ENCODE measurements around the gene DIDO1.

The DIDO1 gene

DNA sequence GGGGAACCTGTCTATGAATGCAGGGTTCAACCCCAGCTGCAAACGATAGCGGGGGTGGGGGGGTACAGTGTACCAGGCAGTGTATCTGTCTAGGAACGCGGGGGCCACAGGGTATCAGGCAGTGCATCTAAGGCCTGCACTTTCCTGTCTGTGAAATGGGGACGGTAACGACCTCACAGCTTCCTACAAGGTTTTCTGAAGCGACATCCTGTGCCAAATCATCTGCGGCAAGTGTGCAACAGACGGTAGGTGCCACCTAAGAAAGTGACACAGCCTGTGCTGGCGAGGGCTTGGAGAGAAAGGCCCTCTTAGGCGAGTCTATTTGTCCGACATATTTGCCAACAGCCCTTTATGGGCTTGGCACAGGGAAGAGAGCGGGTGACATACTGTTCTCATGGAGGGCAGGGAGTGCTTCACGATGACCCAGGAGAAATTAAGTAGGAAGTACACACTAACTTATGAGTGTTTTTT is 3.8 kb downstream of the DIDO1 start:
- Histone ChIP-seq H3K4me1 (ENCODE audit: insufficient read depth, low read length) (peaks cover 76% of the 10 kb centered on the region), H3K36me3 (ENCODE audit: insufficient read depth, low read length) (no peaks in the 10 kb centered on the region), H3K27ac (ENCODE audit: low read depth, low read length) (no peak overlapping the region), H3K9ac (ENCODE audit: low read length) (no peak overlapping the region), H3K27me3 (ENCODE audit: control insufficient read depth in 1 of 2, insufficient read depth in 2 of 2, low read length in 2 of 2) (no peaks in the 10 kb centered on the region), H3K4me3 (ENCODE audit: low read depth in 1 of 2, low read length in 2 of 2) (peak overlapping the region in 1 of 2 donors; percentile 2), H3K9me3 (ENCODE audit: low read length) (no peaks in the 10 kb centered on the region)

DNA sequence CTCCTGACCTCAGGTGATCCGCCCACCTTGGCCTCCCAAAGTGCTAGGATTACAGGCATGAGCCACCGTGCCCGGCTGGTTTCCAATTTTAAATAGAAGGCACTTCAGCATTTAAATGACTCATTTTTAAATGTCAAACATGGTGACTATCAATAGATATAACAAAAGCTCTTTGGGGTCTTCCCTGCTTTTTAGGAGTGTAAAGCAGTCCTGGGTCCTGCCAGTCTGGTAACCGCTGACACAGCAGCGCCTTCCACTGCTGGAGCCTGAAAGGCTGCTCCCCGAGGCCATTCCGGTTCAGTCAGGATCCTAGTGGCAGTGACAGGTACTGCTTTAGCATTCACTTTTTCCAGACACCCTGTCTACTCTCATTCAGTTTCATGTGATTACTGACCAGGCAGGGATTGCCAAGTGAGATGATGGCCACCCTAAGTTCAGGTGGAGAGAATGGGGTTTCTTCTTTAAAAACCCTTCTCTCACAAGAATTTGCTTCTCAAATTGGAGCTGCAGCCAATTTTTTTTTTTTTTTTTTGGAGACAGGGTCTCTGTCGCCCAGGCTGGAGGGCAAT is 5.1 kb downstream of the DIDO1 start:
- Histone ChIP-seq H3K4me1 (ENCODE audit: insufficient read depth, low read length) (peaks cover 78% of the 10 kb centered on the region), H3K4me3 (ENCODE audit: low read depth in 1 of 2, low read length in 2 of 2) (peak overlapping the region in 1 of 2 donors; percentile 5), H3K27me3 (ENCODE audit: control insufficient read depth in 1 of 2, insufficient read depth in 2 of 2, low read length in 2 of 2) (no peaks in the 10 kb centered on the region), H3K9me3 (ENCODE audit: low read length) (no peaks in the 10 kb centered on the region), H3K9ac (ENCODE audit: low read length) (no peak overlapping the region), H3K36me3 (ENCODE audit: insufficient read depth, low read length) (no peaks in the 10 kb centered on the region), H3K27ac (ENCODE audit: low read depth, low read length) (no peak overlapping the region)

DNA sequence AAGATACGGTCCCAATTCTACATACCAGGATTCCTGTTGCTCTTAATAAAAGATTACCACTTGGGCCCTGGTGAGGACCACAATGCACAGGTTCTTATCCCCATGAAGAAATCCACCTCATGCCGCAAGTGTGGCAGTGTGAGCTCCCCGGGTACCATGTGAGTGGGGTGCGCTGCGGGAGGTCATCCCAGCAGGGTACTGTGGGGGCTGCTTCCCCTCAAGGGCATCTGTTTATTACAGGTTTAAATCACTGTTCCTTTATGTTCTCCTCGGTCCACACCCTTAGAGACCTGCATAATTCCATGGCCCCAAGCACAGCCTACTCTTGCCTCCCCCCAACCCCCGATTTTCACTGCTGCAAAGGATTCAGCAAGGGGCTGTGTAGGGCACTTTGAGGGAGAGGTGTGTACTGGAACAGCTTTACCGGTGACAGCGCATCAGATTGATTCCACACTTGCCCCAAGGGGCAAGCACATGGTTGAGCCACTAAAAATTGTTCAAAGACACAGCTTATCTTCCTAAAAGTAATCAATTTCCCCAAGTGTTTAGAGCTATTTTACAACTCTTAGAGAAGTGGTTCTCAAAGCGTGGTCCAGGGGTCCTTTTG is 6.2 kb downstream of the DIDO1 start:
- Histone ChIP-seq H3K4me3 (ENCODE audit: low read depth in 1 of 2, low read length in 2 of 2) (peak overlapping the region in 1 of 2 donors; percentile 5), H3K9me3 (ENCODE audit: low read length) (no peaks in the 10 kb centered on the region), H3K36me3 (ENCODE audit: insufficient read depth, low read length) (no peaks in the 10 kb centered on the region), H3K4me1 (ENCODE audit: insufficient read depth, low read length) (peaks cover 87% of the 10 kb centered on the region), H3K27me3 (ENCODE audit: control insufficient read depth in 1 of 2, insufficient read depth in 2 of 2, low read length in 2 of 2) (no peaks in the 10 kb centered on the region), H3K9ac (ENCODE audit: low read length) (no peak overlapping the region), H3K27ac (ENCODE audit: low read depth, low read length) (no peak overlapping the region)

DNA sequence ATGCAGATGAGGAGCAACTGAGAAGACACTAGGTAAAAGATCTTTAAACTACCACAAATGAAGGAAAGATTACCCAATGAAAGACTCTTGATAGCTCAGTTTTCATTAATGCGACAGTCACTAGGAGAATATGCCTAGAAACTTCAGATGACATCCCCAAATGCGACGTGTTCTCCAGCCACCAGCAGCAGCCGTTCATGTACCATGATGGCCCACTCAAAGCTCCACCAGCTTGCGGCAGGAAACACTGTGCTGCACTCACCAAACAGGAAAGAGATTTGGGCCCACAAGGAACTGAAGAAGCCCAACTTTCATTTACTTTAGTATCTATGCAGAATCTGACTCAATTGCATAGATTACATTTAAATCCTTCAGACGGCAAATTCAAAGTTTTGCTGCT is 7.5 kb downstream of the DIDO1 start:
- no peaks in the 10 kb centered on the region for H3K27me3 ChIP-seq (ENCODE audit: control insufficient read depth in 1 of 2, insufficient read depth in 2 of 2, low read length in 2 of 2)
- no peaks in the 10 kb centered on the region for H3K36me3 ChIP-seq (ENCODE audit: insufficient read depth, low read length)
- H3K27ac ChIP-seq (ENCODE audit: low read depth, low read length): no peak overlapping the region

DNA sequence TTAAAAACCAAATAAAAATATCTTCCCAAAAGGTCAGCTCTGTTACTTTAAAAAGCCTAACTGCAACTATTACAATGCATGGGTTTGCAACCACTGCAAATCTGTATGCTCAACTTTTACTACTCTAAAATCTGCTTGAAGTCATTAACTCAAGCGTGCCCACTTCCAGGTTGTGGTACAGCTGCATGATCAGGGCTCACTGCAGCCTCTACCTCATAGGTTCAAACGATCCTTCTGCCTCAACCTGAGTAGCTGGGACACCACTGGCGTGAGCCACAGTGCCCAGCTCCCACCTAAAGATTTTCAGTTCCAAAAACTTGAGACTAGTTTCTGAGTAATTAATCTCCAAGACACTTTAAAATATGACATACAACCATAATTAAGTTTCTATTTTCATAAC is 8.2 kb downstream of the DIDO1 start:
- peaks cover 2% of the 10 kb centered on the region for H3K36me3 ChIP-seq (ENCODE audit: insufficient read depth, low read length)
- no peak overlapping the region for H3K9ac ChIP-seq (ENCODE audit: low read length)
- H3K4me1 ChIP-seq (ENCODE audit: insufficient read depth, low read length): peaks cover 86% of the 10 kb centered on the region
- H3K27ac ChIP-seq (ENCODE audit: low read depth, low read length): no peak overlapping the region
- H3K9me3 ChIP-seq (ENCODE audit: low read length): no peaks in the 10 kb centered on the region
- no peaks in the 10 kb centered on the region for H3K27me3 ChIP-seq (ENCODE audit: control insufficient read depth in 1 of 2, insufficient read depth in 2 of 2, low read length in 2 of 2)
- no peak overlapping the region for H3K4me3 ChIP-seq (ENCODE audit: low read depth in 1 of 2, low read length in 2 of 2)

More for the DNA sequence above, 7.5 kb downstream of the DIDO1 start:
- H3K9ac ChIP-seq (ENCODE audit: low read length): no peak overlapping the region
- no peak overlapping the region for H3K4me3 ChIP-seq (ENCODE audit: low read depth in 1 of 2, low read length in 2 of 2)
- peaks cover 86% of the 10 kb centered on the region for H3K4me1 ChIP-seq (ENCODE audit: insufficient read depth, low read length)
- no peaks in the 10 kb centered on the region for H3K9me3 ChIP-seq (ENCODE audit: low read length)

DNA sequence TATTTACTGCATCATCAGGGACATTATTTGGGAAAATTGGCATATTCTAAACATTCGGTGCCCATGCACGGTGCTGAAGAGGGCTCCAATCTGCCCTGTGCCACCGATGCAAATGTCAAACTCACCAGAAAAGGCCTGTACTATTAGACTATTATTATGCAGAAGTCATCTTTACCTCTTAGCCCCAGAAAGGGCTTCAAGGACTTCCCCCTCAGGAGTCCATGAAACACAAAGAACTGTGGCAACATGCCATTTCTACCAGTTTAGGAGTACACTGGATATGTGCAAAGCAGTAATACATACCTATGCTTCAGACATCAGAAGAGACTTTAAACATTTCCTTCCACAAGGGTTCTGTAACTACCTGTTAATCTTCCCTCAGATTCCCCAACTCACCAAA is 8.6 kb downstream of the DIDO1 start:
- Histone ChIP-seq H3K36me3 (ENCODE audit: insufficient read depth, low read length) (peaks cover 6% of the 10 kb centered on the region), H3K9me3 (ENCODE audit: low read length) (no peaks in the 10 kb centered on the region), H3K27me3 (ENCODE audit: control insufficient read depth in 1 of 2, insufficient read depth in 2 of 2, low read length in 2 of 2) (no peaks in the 10 kb centered on the region), H3K9ac (ENCODE audit: low read length) (no peak overlapping the region), H3K4me3 (ENCODE audit: low read depth in 1 of 2, low read length in 2 of 2) (no peak overlapping the region), H3K4me1 (ENCODE audit: insufficient read depth, low read length) (peaks cover 84% of the 10 kb centered on the region), H3K27ac (ENCODE audit: low read depth, low read length) (no peak overlapping the region)

DNA sequence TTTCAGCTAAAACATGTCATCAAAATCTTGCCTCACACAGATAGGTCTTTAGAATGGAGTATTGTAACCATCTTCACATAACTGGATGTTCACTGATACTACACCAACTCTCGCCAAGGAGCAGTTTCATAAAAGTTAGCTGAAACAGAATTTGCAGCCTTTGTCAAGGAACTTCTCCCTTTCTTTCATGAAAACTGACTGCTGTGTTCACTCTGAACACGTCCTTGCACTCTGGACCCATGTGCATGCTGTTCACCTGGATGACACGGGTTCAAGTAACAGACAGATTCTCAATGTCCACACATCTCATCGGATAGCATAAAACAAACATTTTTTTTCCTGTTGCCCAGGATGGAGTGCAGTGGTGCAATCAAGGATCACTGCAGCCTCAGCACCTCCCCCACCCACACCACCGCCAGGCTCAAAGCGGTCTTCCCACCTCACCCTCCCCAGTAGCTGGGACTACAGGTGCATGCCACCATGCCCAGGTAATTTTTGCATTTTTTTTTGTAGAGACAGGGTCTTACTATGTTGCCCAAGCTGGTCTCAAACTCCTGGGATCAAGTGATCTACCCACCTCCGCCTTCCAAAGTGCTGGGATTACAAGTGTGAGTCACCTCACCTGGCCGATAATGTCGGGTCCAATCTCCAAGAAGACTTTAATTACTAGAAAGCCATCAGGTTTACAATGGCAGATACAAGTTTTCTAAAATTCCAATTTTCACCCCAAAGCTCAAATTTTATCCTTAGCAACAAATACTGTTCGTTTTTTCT is 9.4 kb downstream of the DIDO1 start:
- no peaks in the 10 kb centered on the region for H3K27me3 ChIP-seq (ENCODE audit: control insufficient read depth in 1 of 2, insufficient read depth in 2 of 2, low read length in 2 of 2)
- H3K9ac ChIP-seq (ENCODE audit: low read length): no peak overlapping the region
- H3K27ac ChIP-seq (ENCODE audit: low read depth, low read length): no peak overlapping the region
- no peak overlapping the region for H3K4me3 ChIP-seq (ENCODE audit: low read depth in 1 of 2, low read length in 2 of 2)
- H3K9me3 ChIP-seq (ENCODE audit: low read length): no peaks in the 10 kb centered on the region
- H3K36me3 ChIP-seq (ENCODE audit: insufficient read depth, low read length): peaks cover 11% of the 10 kb centered on the region
- H3K4me1 ChIP-seq (ENCODE audit: insufficient read depth, low read length): peaks cover 78% of the 10 kb centered on the region

DNA sequence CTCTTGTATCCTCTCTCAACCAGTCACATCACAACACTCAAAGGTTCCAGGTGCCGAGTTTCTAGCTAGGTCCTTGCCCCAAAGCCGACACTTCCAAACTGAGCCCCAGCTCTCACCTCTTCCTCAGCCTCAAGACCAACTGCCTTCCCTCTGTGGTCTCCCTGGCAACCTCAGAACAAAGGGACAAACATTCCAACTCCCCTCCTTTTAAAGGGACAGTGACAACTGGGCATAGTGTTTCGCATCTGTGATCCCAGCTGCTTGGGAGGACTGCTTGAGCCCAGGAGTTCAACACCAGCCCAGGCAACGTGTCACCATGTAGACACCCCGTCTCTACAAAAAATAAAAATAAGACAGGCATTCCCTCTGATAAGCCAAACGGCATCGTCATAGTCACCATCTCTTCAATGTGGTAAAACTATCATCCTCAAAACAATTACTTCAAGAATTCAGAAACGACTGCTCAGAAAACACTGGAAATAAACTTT is 11.3 kb downstream of the DIDO1 start:
- Histone ChIP-seq H3K27ac (ENCODE audit: low read depth, low read length) (no peak overlapping the region), H3K9me3 (ENCODE audit: low read length) (no peaks in the 10 kb centered on the region), H3K9ac (ENCODE audit: low read length) (no peak overlapping the region), H3K36me3 (ENCODE audit: insufficient read depth, low read length) (peaks cover 30% of the 10 kb centered on the region), H3K4me3 (ENCODE audit: low read depth in 1 of 2, low read length in 2 of 2) (no peak overlapping the region), H3K27me3 (ENCODE audit: control insufficient read depth in 1 of 2, insufficient read depth in 2 of 2, low read length in 2 of 2) (no peaks in the 10 kb centered on the region), H3K4me1 (ENCODE audit: insufficient read depth, low read length) (peaks cover 63% of the 10 kb centered on the region)

DNA sequence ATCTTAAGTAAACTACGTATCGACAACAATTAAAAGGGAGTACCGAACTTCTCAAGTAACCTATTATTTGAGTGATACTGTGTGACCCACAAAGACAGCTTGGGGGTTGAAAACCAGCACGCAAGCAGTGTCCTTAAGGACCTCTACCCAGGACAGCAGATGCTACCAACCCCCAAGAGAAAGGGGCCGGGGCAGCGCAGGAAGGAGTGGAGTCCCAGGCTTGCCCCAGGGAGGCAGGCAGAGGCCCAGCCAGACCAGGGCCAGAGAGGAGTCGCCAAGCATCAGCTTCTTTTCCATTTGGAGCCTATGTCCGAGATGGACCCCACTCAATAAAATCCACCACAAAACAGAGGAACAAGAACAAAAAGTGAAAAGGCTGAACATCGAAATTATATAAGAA is 11.9 kb downstream of the DIDO1 start:
- no peak overlapping the region for H3K27ac ChIP-seq (ENCODE audit: low read depth, low read length)
- no peak overlapping the region for H3K4me3 ChIP-seq (ENCODE audit: low read depth in 1 of 2, low read length in 2 of 2)
- no peaks in the 10 kb centered on the region for H3K27me3 ChIP-seq (ENCODE audit: control insufficient read depth in 1 of 2, insufficient read depth in 2 of 2, low read length in 2 of 2)
- H3K9me3 ChIP-seq (ENCODE audit: low read length): no peaks in the 10 kb centered on the region
- H3K36me3 ChIP-seq (ENCODE audit: insufficient read depth, low read length): peaks cover 36% of the 10 kb centered on the region
- peaks cover 57% of the 10 kb centered on the region for H3K4me1 ChIP-seq (ENCODE audit: insufficient read depth, low read length)
- no peak overlapping the region for H3K9ac ChIP-seq (ENCODE audit: low read length)

DNA sequence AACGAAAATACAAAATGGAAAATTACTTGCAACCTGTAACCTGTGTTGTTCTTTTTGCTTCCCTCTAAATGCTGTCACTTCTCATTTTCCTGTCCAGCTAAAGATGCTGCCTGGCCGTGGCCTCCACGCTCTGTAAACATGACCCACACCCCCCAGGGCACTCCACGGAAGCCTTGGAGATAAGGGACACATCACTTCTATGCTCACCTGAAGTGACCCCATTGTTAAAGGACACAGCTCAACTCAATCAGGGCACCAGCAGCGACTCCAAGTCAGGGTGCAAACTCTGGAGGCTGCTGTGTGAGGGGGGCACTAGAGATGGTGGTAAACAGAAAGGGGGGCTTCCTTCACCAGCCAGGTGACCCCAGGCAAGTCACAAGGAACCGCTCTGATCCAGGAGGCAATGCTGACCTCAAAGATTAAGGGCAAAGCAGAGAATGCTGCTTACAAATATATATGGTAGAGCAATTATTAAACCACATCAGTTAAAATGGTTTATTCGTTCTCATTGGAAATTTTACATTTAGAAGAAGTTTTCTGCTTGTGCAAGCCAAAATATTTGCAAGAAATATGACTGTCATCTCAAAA is 13.2 kb downstream of the DIDO1 start:
- no peaks in the 10 kb centered on the region for H3K27me3 ChIP-seq (ENCODE audit: control insufficient read depth in 1 of 2, insufficient read depth in 2 of 2, low read length in 2 of 2)
- H3K9ac ChIP-seq (ENCODE audit: low read length): no peak overlapping the region
- no peaks in the 10 kb centered on the region for H3K9me3 ChIP-seq (ENCODE audit: low read length)
- peaks cover 48% of the 10 kb centered on the region for H3K36me3 ChIP-seq (ENCODE audit: insufficient read depth, low read length)
- peaks cover 44% of the 10 kb centered on the region for H3K4me1 ChIP-seq (ENCODE audit: insufficient read depth, low read length)
- H3K4me3 ChIP-seq (ENCODE audit: low read depth in 1 of 2, low read length in 2 of 2): no peak overlapping the region
- no peak overlapping the region for H3K27ac ChIP-seq (ENCODE audit: low read depth, low read length)

DNA sequence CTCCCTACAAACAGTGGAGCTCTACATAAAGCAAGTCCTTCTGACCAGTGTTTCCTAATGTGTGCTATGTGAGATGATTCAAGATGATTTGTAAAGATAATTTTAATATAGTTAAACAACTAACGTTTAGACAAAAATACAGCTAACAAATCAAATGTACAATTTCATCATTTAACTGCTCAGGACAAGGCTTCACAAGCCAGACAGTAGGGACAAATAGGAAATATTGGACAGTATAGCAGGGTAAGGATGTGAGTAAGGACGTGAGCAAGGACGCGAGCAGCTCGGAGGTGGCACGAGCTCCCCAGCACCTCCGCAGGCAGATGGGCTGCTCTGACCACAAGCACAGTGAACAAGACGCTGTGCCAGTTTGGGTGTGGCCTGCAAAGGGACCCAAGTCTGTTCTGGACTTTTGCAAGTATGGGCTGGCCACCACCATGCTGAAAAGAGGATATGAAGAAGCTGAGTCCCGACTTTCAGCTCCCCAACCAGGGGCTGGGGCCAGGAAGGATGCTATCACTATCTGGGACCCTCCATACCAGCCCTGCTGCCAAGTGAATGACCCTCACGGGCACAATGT is 14.5 kb downstream of the DIDO1 start:
- Histone ChIP-seq H3K27me3 (ENCODE audit: control insufficient read depth in 1 of 2, insufficient read depth in 2 of 2, low read length in 2 of 2) (no peaks in the 10 kb centered on the region), H3K4me3 (ENCODE audit: low read depth in 1 of 2, low read length in 2 of 2) (no peak overlapping the region), H3K27ac (ENCODE audit: low read depth, low read length) (no peak overlapping the region), H3K9ac (ENCODE audit: low read length) (no peak overlapping the region), H3K4me1 (ENCODE audit: insufficient read depth, low read length) (peaks cover 31% of the 10 kb centered on the region), H3K36me3 (ENCODE audit: insufficient read depth, low read length) (peaks cover 62% of the 10 kb centered on the region), H3K9me3 (ENCODE audit: low read length) (no peaks in the 10 kb centered on the region)
